K562 (cell line): ENCODE measurements around the gene CEP295NL. TPM values are rescaled to one million over a fixed set of nuclear protein-coding genes. Genes with fewer than 3 reads are reported as not detected.

Source experiments
- ATAC-seq: fragments of 200-7000 bp; cut with Tn5 transposase; 3 replicates; pipeline ENCODE4 v1.9.1; 2020; ENCODE audit warnings: moderate library complexity
- BruUV-seq: library from RNA; stranded (reverse); fragments of 400-500 nt; replicated peaks from 2 replicates; lab custom pipeline; 2021; lab: Mats Ljungman, UMichigan
- CTCF ChIA-PET: fragments of 300-600 bp; formaldehyde crosslinking; extraction: SDS; loops from one replicate; lab custom pipeline; 2021; ENCODE audit warnings: low intra/inter-chr PET ratio; lab: Yijun Ruan, JAX
- POLR2A ChIA-PET: fragments of 300-600, 350-650 bp; sonication (Branson Sonifier 250); formaldehyde crosslinking; extraction: SDS; loops from one replicate; lab custom pipeline; 2021; ENCODE audit warnings: antibody characterized with exemption, inconsistent platforms; lab: Yijun Ruan, JAX
- DNase-seq, 4 experiments: peaks; one replicate each; pipeline versions ENCODE4 v3.0.0 to v3.0.0-alpha.2; 2011 to 2018; ENCODE audit warnings: low spot score in 3 of 4, mixed read lengths in 3 of 4; ENCODE audit errors: extremely low read depth in 1 of 4
- FAIRE-seq: peaks from 2 replicates; lab custom pipeline; 2011; peaks lifted over from hg19 to GRCh38; lab: Jason Lieb, UNC
- H2AFZ ChIP-seq: 2 replicates; pipeline ENCODE4 v1.6.0; 2011; ENCODE audit warnings: low read depth, low read length, control low read depth, inconsistent platforms
- H3K27ac ChIP-seq: fragments of 200-600 bp; 3 replicates; pipeline ENCODE4 v1.8.0; 2011; ENCODE audit warnings: low read depth, mild to moderate bottlenecking, control low read depth, inconsistent platforms, low read length, moderate library complexity, mixed read lengths; ENCODE audit errors: extremely low read depth
- H3K27me3 ChIP-seq, 2 experiments: fragments of 300-600 bp in 1 of 2; 2 replicates in 1 of 2; 3 replicates in 1 of 2; pipeline versions ENCODE4 v1.6.0 to v1.8.0; 2011; ENCODE audit warnings: inconsistent platforms in 2 of 2, low read length in 2 of 2, mild to moderate bottlenecking in 1 of 2, mixed read lengths in 1 of 2, moderate library complexity in 1 of 2; ENCODE audit not compliant: control insufficient read depth in 2 of 2, insufficient read depth in 2 of 2
- H3K36me3 ChIP-seq: fragments of 300-600 bp; 3 replicates; pipeline ENCODE4 v1.8.0; 2011; ENCODE audit warnings: mild to moderate bottlenecking, low read length, inconsistent platforms; ENCODE audit not compliant: control insufficient read depth, insufficient read depth
- H3K4me1 ChIP-seq, 2 experiments: fragments of 200-600 bp in 1 of 2; replicated peaks in 1 of 2; 2 replicates in 1 of 2; 3 replicates in 1 of 2; pipeline versions ENCODE4 v1.5.1 to v1.8.0; 2011; ENCODE audit warnings: inconsistent platforms in 2 of 2, low read length in 2 of 2, mild to moderate bottlenecking in 1 of 2, mixed read lengths in 1 of 2, moderate library complexity in 1 of 2; ENCODE audit not compliant: control insufficient read depth in 2 of 2, insufficient read depth in 2 of 2
- H3K4me2 ChIP-seq: 2 replicates; pipeline ENCODE4 v1.6.1; 2011; ENCODE audit warnings: low read length, control low read depth, inconsistent platforms, mixed read lengths; ENCODE audit not compliant: insufficient read depth
- H3K4me3 ChIP-seq: fragments of 200-600 bp; sonication (generic), shearing (Covaris generic); 2 replicates; pipeline ENCODE4 v1.5.1; 2016; ENCODE audit warnings: control low read depth, inconsistent platforms
- H3K79me2 ChIP-seq: fragments of 200-600 bp; 3 replicates; pipeline ENCODE4 v1.8.0; 2011; ENCODE audit warnings: low read length, inconsistent platforms; ENCODE audit not compliant: control insufficient read depth, insufficient read depth
- H3K9ac ChIP-seq, 2 experiments: 2 replicates each; pipeline versions ENCODE4 v1.6.0 to v1.6.1; 2011; ENCODE audit warnings: low read depth in 2 of 2, low read length in 2 of 2, control low read depth in 1 of 2, inconsistent platforms in 1 of 2, mild to moderate bottlenecking in 1 of 2, mixed read lengths in 1 of 2; ENCODE audit not compliant: insufficient read depth in 1 of 2
- H3K9me1 ChIP-seq: one replicate; pipeline ENCODE4 v1.6.0; 2011; ENCODE audit warnings: inconsistent platforms, mild to moderate bottlenecking, low read length, moderate library complexity; ENCODE audit not compliant: control insufficient read depth, insufficient read depth
- H3K9me3 ChIP-seq: replicated peaks from 2 replicates; pipeline ENCODE4 v1.5.1; 2011; ENCODE audit warnings: low read depth, low read length, inconsistent platforms; ENCODE audit not compliant: control insufficient read depth, insufficient read depth
- H4K20me1 ChIP-seq: replicated peaks from 2 replicates; pipeline ENCODE4 v1.6.1; 2011; ENCODE audit warnings: low read length, inconsistent platforms, mixed read lengths; ENCODE audit not compliant: control insufficient read depth, insufficient read depth
- AFF4 ChIP-seq: sonication (generic); formaldehyde crosslinking; IDR thresholded peaks from 2 replicates; pipeline ENCODE4 v1.8.0; 2023; ENCODE audit warnings: mild to moderate bottlenecking, missing genetic modification reagents
- ARID2 ChIP-seq: fragments of 450-650 bp; IDR thresholded peaks from 2 replicates; pipeline ENCODE4 v1.6.1; 2017; ENCODE audit warnings: antibody characterized with exemption, mild to moderate bottlenecking
- CREM ChIP-seq: IDR thresholded peaks from 2 replicates; pipeline ENCODE4 v1.6.1; 2014; ENCODE audit warnings: antibody characterized with exemption, low read depth
- ELK1 ChIP-seq: sonication (generic); formaldehyde crosslinking; IDR thresholded peaks from 2 replicates; pipeline ENCODE4 v1.8.1; 2022; ENCODE audit warnings: missing genetic modification reagents
- HES1 ChIP-seq: fragments of 450-650 bp; IDR thresholded peaks from 2 replicates; pipeline ENCODE4 v1.6.1; 2016; ENCODE audit warnings: low read depth, mild to moderate bottlenecking, moderate library complexity
- KLF13 ChIP-seq: fragments of 450-650 bp; IDR thresholded peaks from 2 replicates; pipeline ENCODE4 v1.6.1; 2016; ENCODE audit warnings: missing genetic modification characterization, low read depth, mild to moderate bottlenecking, missing compliant biosample characterization, moderate library complexity, borderline replicate concordance
- NBN ChIP-seq: fragments of 450-650 bp; IDR thresholded peaks from 2 replicates; pipeline ENCODE4 v1.6.1; 2016; ENCODE audit warnings: low read depth, mild to moderate bottlenecking
- NCOA6 ChIP-seq: fragments of 450-650 bp; IDR thresholded peaks from 2 replicates; pipeline ENCODE4 v1.6.1; 2017; ENCODE audit warnings: mild to moderate bottlenecking
- PURB ChIP-seq: sonication (generic); formaldehyde crosslinking; IDR thresholded peaks from 2 replicates; pipeline ENCODE4 v1.9.0; 2021; ENCODE audit warnings: low read depth, mild to moderate bottlenecking, missing genetic modification reagents
- RBM25 ChIP-seq: fragments of 200-400 bp; formaldehyde crosslinking; IDR thresholded peaks from 2 replicates; pipeline ENCODE4 v1.6.1; 2018; ENCODE audit warnings: low read length, low read depth, moderate library complexity; ENCODE audit not compliant: severe bottlenecking
- SMAD1 ChIP-seq: fragments of 150-350 bp; IDR thresholded peaks from 2 replicates; pipeline ENCODE4 v1.6.1; 2014; ENCODE audit warnings: low read length, low read depth; ENCODE audit not compliant: partially characterized antibody
- SMC3 ChIP-seq: conservative IDR thresholded peaks from 2 replicates; pipeline ENCODE4 v1.6.1; 2011; ENCODE audit warnings: low read depth, low read length, improper control_type of control experiment; ENCODE audit not compliant: insufficient read depth
- SPI1 ChIP-seq: IDR thresholded peaks from 2 replicates; pipeline ENCODE4 v1.6.1; 2011; ENCODE audit warnings: low read depth, low read length, control low read depth, borderline replicate concordance
- SREBF2 ChIP-seq: sonication (generic); formaldehyde crosslinking; IDR thresholded peaks from 2 replicates; pipeline ENCODE4 v1.4.0; 2020; ENCODE audit warnings: mild to moderate bottlenecking, missing genetic modification reagents
- YBX1 ChIP-seq: fragments of 450-650 bp; IDR thresholded peaks from 2 replicates; pipeline ENCODE4 v1.7.1; 2016; ENCODE audit warnings: mild to moderate bottlenecking
- ZNF146 ChIP-seq: IDR thresholded peaks from one replicate; pipeline ENCODE4 v1.6.1; 2018; ENCODE audit warnings: missing compliant biosample characterization; ENCODE audit not compliant: unreplicated experiment
- ZNF274 ChIP-seq: IDR thresholded peaks from 2 replicates; pipeline ENCODE4 v1.6.1; 2011; ENCODE audit warnings: low read depth, mild to moderate bottlenecking, low read length, moderate library complexity, borderline replicate concordance
- ZNF354B ChIP-seq: fragments of 250-450 bp; sonication (Bioruptor Pico); IDR thresholded peaks from 2 replicates; pipeline ENCODE4 v1.4.0; 2020
- ZNF75A ChIP-seq: fragments of 450-650 bp; formaldehyde crosslinking; IDR thresholded peaks from 2 replicates; pipeline ENCODE4 v1.4.0; 2020; ENCODE audit warnings: mild to moderate bottlenecking
- ZNF778 ChIP-seq: fragments of 450-650 bp; formaldehyde crosslinking; IDR thresholded peaks from 2 replicates; pipeline ENCODE4 v1.4.0; 2020; ENCODE audit warnings: mild to moderate bottlenecking, moderate library complexity
- WGBS: fragments of 100-300 bp; shearing (Covaris generic); methylation state at CpG from one replicate; pipeline ENCODE4 v1.1.6; 2016; ENCODE audit warnings: low coverage, mixed read lengths; ENCODE audit not compliant: insufficient coverage; ENCODE audit errors: missing lambda C conversion rate; 5-methylcytosine and 5-hydroxymethylcytosine counted together
- in situ Hi-C: fragments of 300-500 bp; cut with MboI; formaldehyde crosslinking; loops from 4 replicates; pipeline ENCODE4 v1.15.0; 2018; ENCODE audit warnings: inconsistent platforms, mixed read lengths
- intact Hi-C: fragments of 100-400 bp; cut with micrococcal nuclease; formaldehyde crosslinking; loops from 2 replicates; pipeline ENCODE4 v1.14.2; 2022
- polyA plus RNA-seq, 8 experiments: library from polyadenylated mRNA; depleted of rRNA in 4 of 8; stranded (reverse) in 5 of 8; unstranded in 3 of 8; fragments of >200 nt; fragmentation: Nextera tagmentation in 2 of 8; fragmentation: Illumina TruSeq in 1 of 8; extraction: Ambion mirVana in 2 of 8; extraction: Trizol in 1 of 8; gene quantifications; 2 replicates each; pipeline versions ENCODE4 v1.2.1 to v1.2.3, GENCODE V29; 2011 to 2014; ENCODE audit warnings: inconsistent platforms in 1 of 8, missing spikeins in 1 of 8
- total RNA-seq, 7 experiments: library from RNA; depleted of rRNA in 6 of 7; stranded (reverse); fragments of >200 nt in 6 of 7; fragmentation: Illumina TruSeq in 2 of 7; extraction: Trizol in 2 of 7; gene quantifications; 2 replicates each; pipeline versions ENCODE4 v1.2.1 to v1.2.3, GENCODE V29; 2011 to 2021; ENCODE audit warnings: low replicate concordance in 1 of 7

The CEP295NL gene
- total and polyA plus RNA-seq, 9 of the 15 experiments (the other 6 are each of a cell fraction or from before 2014, with no cell fraction given), result not detected

GRCh38 chr17:78892936-78893379 lies 10.0 kb downstream of the CEP295NL start:
- H3K4me1 ChIP-seq, result no peaks in the 10 kb centered on the region
- H2AFZ ChIP-seq, result no peak overlapping the region
- peaks cover 10% of the 10 kb centered on the region for H4K20me1 ChIP-seq
- H3K27ac ChIP-seq, result no peak overlapping the region
- in situ Hi-C loops (no loop called here), intact Hi-C loops (no loop called here)
- WGBS, result 9% methylated on average over 4 of the region's 6 CpGs
- H3K4me2 ChIP-seq, result no peak overlapping the region
- peaks cover 51 to 90% of the 10 kb centered on the region in 2 experiments for H3K27me3 ChIP-seq
- H3K36me3 ChIP-seq, result no peaks in the 10 kb centered on the region
- POLR2A ChIA-PET, result no interaction called here
- H3K9me1 ChIP-seq, result peaks cover 2% of the 10 kb centered on the region
- FAIRE-seq, result no peak
- CTCF ChIA-PET, result no interaction called here
- no peak for ATAC-seq
- no peaks in the 10 kb centered on the region; the same call in 1 of the 2 replicates for H3K9me3 ChIP-seq
- no peak overlapping the region for H3K4me3 ChIP-seq
- DNase-seq, result no peak
- no peak overlapping the region for H3K9ac ChIP-seq
- no peaks in the 10 kb centered on the region for H3K79me2 ChIP-seq
- no TSS peak for BruUV-seq
- TF ChIP-seq SMAD1 (no peak), ZNF354B (CRISPR knock-in tag) (no peak), PURB (CRISPR knock-in tag) (no peak), NCOA6 (no peak), NBN (no peak), AFF4 (CRISPR knock-in tag) (no peak), SPI1 (peak; percentile 62; the same call in 1 of the 2 replicates), SREBF2 (CRISPR knock-in tag) (no peak), RBM25 (no peak), ZNF146 (no peak), YBX1 (no peak), ZNF778 (CRISPR knock-in tag) (no peak), ELK1 (no peak), KLF13 (tag) (no peak), ZNF75A (CRISPR knock-in tag) (no peak), ZNF274 (no peak), SMC3 (no peak), CREM (no peak), ARID2 (peak; percentile 63; the same call in 1 of the 2 replicates), HES1 (no peak)
